ENCODE results near the gene SLC3A2. TPM values are rescaled to one million over a fixed set of nuclear protein-coding genes. Genes with fewer than 3 reads are reported as not detected.
A peak's percentile ranks its signal among the peaks of the same experiment; 100 is the strongest.

The SLC3A2 gene
- total RNA-seq, 1 donor from 2014 or later = 588 TPM

GRCh38 chr11:62921201-62921572 lies 40.5 kb downstream of the SLC3A2 start, which contains the start of gene CHRM1:
Gene CHRM1 (minus strand): TSS chr11:62921363. CDS start chr11:62911100, 10,263 bp downstream.
- DNase-seq (ENCODE audit: low read depth) = no peak
- H3K9me3 Mint-ChIP-seq (ENCODE audit: unreplicated experiment) = no peaks in the 10 kb centered on the region
- H3K9ac ChIP-seq (ENCODE audit: low read length) = no peak within 1 kb of the TSS
- H3K79me2 ChIP-seq (ENCODE audit: insufficient read depth, low read length) = no peaks in the 10 kb centered on the region
- H3K9me3 ChIP-seq (ENCODE audit: insufficient read depth, low read depth, low read length) = no peaks in the 10 kb centered on the region
- H3K4me3 ChIP-seq (ENCODE audit: insufficient read depth, low read depth, low read length) = no peak within 1 kb of the TSS
- H3K4me1 ChIP-seq (ENCODE audit: insufficient read depth, low read length) = peaks cover 13% of the 10 kb centered on the region
- no peaks in the 10 kb centered on the region for H3K36me3 ChIP-seq (ENCODE audit: insufficient read depth, low read length)
- H3K4me2 ChIP-seq (ENCODE audit: low read length) = peak within 1 kb of the TSS; percentile 30
- no peak within 1 kb of the TSS for H3K4me3 Mint-ChIP-seq (ENCODE audit: unreplicated experiment)
- peaks cover 45% of the 10 kb centered on the region for H3K27me3 ChIP-seq (ENCODE audit: insufficient read depth, low read length)
- H3K27ac ChIP-seq (ENCODE audit: low read depth, low read length) = no peak within 1 kb of the TSS
- peaks cover 69% of the 10 kb centered on the region for H3K27me3 Mint-ChIP-seq (ENCODE audit: low read depth, unreplicated experiment)
- H2AFZ ChIP-seq (ENCODE audit: low read depth, low read length) = no peak within 1 kb of the TSS
- FAIRE-seq = no peak
- H3K4me1 Mint-ChIP-seq (ENCODE audit: low read depth, unreplicated experiment) = peaks cover 4% of the 10 kb centered on the region
- TF ChIP-seq CTCF (IDR thresholded peaks at IDR 0.05; ENCODE audit: insufficient read depth, low read depth, low read length) (no peak), EZH2 (IDR thresholded peaks at IDR 0.05; ENCODE audit: insufficient read depth, low read length) (no peak)
- H3K36me3 Mint-ChIP-seq (ENCODE audit: low read depth, unreplicated experiment) = no peaks in the 10 kb centered on the region
- no peaks in the 10 kb centered on the region for H4K20me1 ChIP-seq (ENCODE audit: insufficient read depth, low read length)
- no peak within 1 kb of the TSS for H3K27ac Mint-ChIP-seq (ENCODE audit: unreplicated experiment)

- Mint-ChIP-seq H3K36me3 (ENCODE audit: low read depth, unreplicated experiment) (no peaks in the 10 kb centered on the region), H3K4me3 (ENCODE audit: unreplicated experiment) (no peak overlapping the region), H3K4me1 (ENCODE audit: low read depth, unreplicated experiment) (peaks cover 4% of the 10 kb centered on the region), H3K27me3 (ENCODE audit: low read depth, unreplicated experiment) (peaks cover 71% of the 10 kb centered on the region), H3K9me3 (ENCODE audit: unreplicated experiment) (no peaks in the 10 kb centered on the region), H3K27ac (ENCODE audit: unreplicated experiment) (no peak overlapping the region)
- no peaks in the 10 kb centered on the region for H3K9me3 ChIP-seq (ENCODE audit: insufficient read depth, low read depth, low read length)
- no peak overlapping the region for H2AFZ ChIP-seq (ENCODE audit: low read depth, low read length)
- FAIRE-seq (no peak), DNase-seq (ENCODE audit: low read depth) (no peak)
- no peak for TF ChIP-seq EZH2 (IDR thresholded peaks at IDR 0.05; ENCODE audit: insufficient read depth, low read length)
- no peak for TF ChIP-seq CTCF (IDR thresholded peaks at IDR 0.05; ENCODE audit: insufficient read depth, low read depth, low read length)
- H3K4me1 ChIP-seq (ENCODE audit: insufficient read depth, low read length) = peaks cover 14% of the 10 kb centered on the region
- no peak overlapping the region for H3K27ac ChIP-seq (ENCODE audit: low read depth, low read length)
- H3K4me2 ChIP-seq (ENCODE audit: low read length) = peak overlapping the region; percentile 30
- H3K4me3 ChIP-seq (ENCODE audit: insufficient read depth, low read depth, low read length) = no peak overlapping the region
- H3K36me3 ChIP-seq (ENCODE audit: insufficient read depth, low read length) = no peaks in the 10 kb centered on the region
- H3K9ac ChIP-seq (ENCODE audit: low read length) = no peak overlapping the region
- no peaks in the 10 kb centered on the region for H4K20me1 ChIP-seq (ENCODE audit: insufficient read depth, low read length)
- H3K79me2 ChIP-seq (ENCODE audit: insufficient read depth, low read length) = no peaks in the 10 kb centered on the region
- H3K27me3 ChIP-seq (ENCODE audit: insufficient read depth, low read length) = peaks cover 50% of the 10 kb centered on the region
These were observed 41.0 kb downstream of the SLC3A2 start for GRCh38 chr11:62921573-62922188.

- H3K27ac Mint-ChIP-seq (ENCODE audit: unreplicated experiment) = peak overlapping the region; percentile 29
These were observed 41.5 kb downstream of the SLC3A2 start for GRCh38 chr11:62922189-62922589.

More at GRCh38 chr11:62922189-62922589, 41.5 kb downstream of the SLC3A2 start:
- Histone ChIP-seq H3K36me3 (ENCODE audit: insufficient read depth, low read length) (no peaks in the 10 kb centered on the region), H4K20me1 (ENCODE audit: insufficient read depth, low read length) (no peaks in the 10 kb centered on the region), H3K4me3 (ENCODE audit: insufficient read depth, low read depth, low read length) (no peak overlapping the region), H3K9me3 (ENCODE audit: insufficient read depth, low read depth, low read length) (no peaks in the 10 kb centered on the region), H3K27ac (ENCODE audit: low read depth, low read length) (no peak overlapping the region), H3K79me2 (ENCODE audit: insufficient read depth, low read length) (no peaks in the 10 kb centered on the region), H3K27me3 (ENCODE audit: insufficient read depth, low read length) (peaks cover 55% of the 10 kb centered on the region), H3K4me2 (ENCODE audit: low read length) (no peak overlapping the region), H3K9ac (ENCODE audit: low read length) (no peak overlapping the region), H3K4me1 (ENCODE audit: insufficient read depth, low read length) (peaks cover 14% of the 10 kb centered on the region), H2AFZ (ENCODE audit: low read depth, low read length) (no peak overlapping the region)
- TF ChIP-seq CTCF (IDR thresholded peaks at IDR 0.05; ENCODE audit: insufficient read depth, low read depth, low read length) (no peak), EZH2 (IDR thresholded peaks at IDR 0.05; ENCODE audit: insufficient read depth, low read length) (no peak)
- no peak for FAIRE-seq
- H3K9me3 Mint-ChIP-seq (ENCODE audit: unreplicated experiment) = no peaks in the 10 kb centered on the region
- no peak overlapping the region for H3K4me3 Mint-ChIP-seq (ENCODE audit: unreplicated experiment)
- H3K27me3 Mint-ChIP-seq (ENCODE audit: low read depth, unreplicated experiment) = peaks cover 68% of the 10 kb centered on the region
- no peaks in the 10 kb centered on the region for H3K36me3 Mint-ChIP-seq (ENCODE audit: low read depth, unreplicated experiment)
- no peak for DNase-seq (ENCODE audit: low read depth)
- peaks cover 4% of the 10 kb centered on the region for H3K4me1 Mint-ChIP-seq (ENCODE audit: low read depth, unreplicated experiment)

Data from astrocyte (in vitro differentiated cells and primary cell).